HEK293 (cell line): ENCODE measurements around the gene ARTN.
A peak's percentile ranks its signal among the peaks of the same experiment; 100 is the strongest.

ENCODE experiments used
- CTCF ChIA-PET: fragments of 350-600 bp; formaldehyde crosslinking; extraction: SDS; loops from one replicate; lab custom pipeline; 2021; ENCODE audit warnings: antibody characterized with exemption; lab: Yijun Ruan, JAX
- POLR2A ChIA-PET: fragments of 300-600 bp; formaldehyde crosslinking; extraction: SDS; loops from one replicate; lab custom pipeline; 2020; ENCODE audit warnings: antibody characterized with exemption, inconsistent platforms; lab: Yijun Ruan, JAX
- H3K27ac ChIP-seq: fragments of 200-500 bp; sonication (Bioruptor generic); 2 replicates; pipeline ENCODE4 v1.5.1; 2014; ENCODE audit warnings: low read depth, low read length, control low read depth, inconsistent platforms; ENCODE audit errors: extremely low read depth
- H3K36me3 ChIP-seq, 2 experiments: fragments of 200-500 bp in 1 of 2; sonication (Bioruptor generic) in 1 of 2; 1 replicate in 1 of 2; 2 replicates in 1 of 2; pipeline ENCODE4 v1.5.1; 2014 to 2017; ENCODE audit warnings: inconsistent platforms in 2 of 2, low read length in 2 of 2; ENCODE audit not compliant: control insufficient read depth in 2 of 2, insufficient read depth in 1 of 2
- H3K4me1 ChIP-seq: fragments of 200-500 bp; sonication (Bioruptor generic); 2 replicates; pipeline ENCODE4 v1.5.1; 2014; ENCODE audit warnings: mild to moderate bottlenecking, low read length, inconsistent platforms; ENCODE audit not compliant: control insufficient read depth, insufficient read depth
- H3K4me3 ChIP-seq: 2 replicates; pipeline ENCODE4 v1.5.1; 2011; ENCODE audit warnings: low read depth, mild to moderate bottlenecking, control low read depth, low read length, moderate library complexity
- H3K9me3 ChIP-seq: fragments of 200-500 bp; sonication (Bioruptor generic); 2 replicates; pipeline ENCODE4 v1.5.1; 2014; ENCODE audit warnings: low read depth, low read length, inconsistent platforms; ENCODE audit not compliant: control insufficient read depth, insufficient read depth
- BCL11A ChIP-seq: fragments of 450-650 bp; formaldehyde crosslinking; IDR thresholded peaks from 2 replicates; pipeline ENCODE4 v1.5.1; 2016; ENCODE audit warnings: low read depth, missing biosample characterization, missing genetic modification characterization
- BCL6B ChIP-seq: fragments of 450-650 bp; formaldehyde crosslinking; IDR thresholded peaks from 2 replicates; pipeline ENCODE4 v1.5.1; 2017; ENCODE audit warnings: missing biosample characterization, missing genetic modification characterization
- HIC1 ChIP-seq: fragments of 450-650 bp; formaldehyde crosslinking; IDR thresholded peaks from 2 replicates; pipeline ENCODE4 v1.5.1; 2016; ENCODE audit warnings: missing biosample characterization, missing genetic modification characterization
- ZFHX2 ChIP-seq: fragments of 450-650 bp; formaldehyde crosslinking; conservative IDR thresholded peaks from 2 replicates; pipeline ENCODE4 v1.5.1; 2016; ENCODE audit warnings: missing biosample characterization, missing genetic modification characterization
- ZNF211 ChIP-seq: fragments of 450-650 bp; formaldehyde crosslinking; IDR thresholded peaks from 2 replicates; pipeline ENCODE4 v1.5.1; 2016; ENCODE audit warnings: low read depth, missing biosample characterization, missing genetic modification characterization
- ZNF274 ChIP-seq, 2 experiments: fragments of 200-500 bp in 1 of 2; fragments of 450-650 bp in 1 of 2; sonication (Bioruptor generic) in 1 of 2; formaldehyde crosslinking in 1 of 2; IDR thresholded peaks; 2 replicates each; pipeline versions ENCODE4 v1.5.1 to v1.6.1; 2014 to 2016; ENCODE audit warnings: borderline replicate concordance in 1 of 2, inconsistent platforms in 1 of 2, low read length in 1 of 2, missing biosample characterization in 1 of 2, missing genetic modification characterization in 1 of 2
- ZNF350 ChIP-seq: fragments of 450-650 bp; formaldehyde crosslinking; IDR thresholded peaks from 2 replicates; pipeline ENCODE4 v1.5.0; 2017; ENCODE audit warnings: missing biosample characterization, mild to moderate bottlenecking, missing genetic modification characterization
- ZNF362 ChIP-seq: fragments of 450-650 bp; formaldehyde crosslinking; IDR thresholded peaks from 2 replicates; pipeline ENCODE4 v1.5.1; 2016; ENCODE audit warnings: missing biosample characterization, missing genetic modification characterization
- ZNF391 ChIP-seq: fragments of 450-650 bp; formaldehyde crosslinking; IDR thresholded peaks from 2 replicates; pipeline ENCODE4 v1.5.1; 2016; ENCODE audit warnings: low read depth, missing biosample characterization, missing genetic modification characterization, borderline replicate concordance
- ZNF580 ChIP-seq: fragments of 450-650 bp; formaldehyde crosslinking; IDR thresholded peaks from 2 replicates; pipeline ENCODE4 v1.5.1; 2016; ENCODE audit warnings: missing biosample characterization, missing genetic modification characterization
- TF ChIP-seq, protein P1 (sequence below): fragments of 450-650 bp; formaldehyde crosslinking; IDR thresholded peaks from 2 replicates; pipeline ENCODE4 v1.5.1; 2016; ENCODE audit warnings: missing biosample characterization, missing genetic modification characterization, borderline replicate concordance

The ARTN gene

GRCh38 chr1:43900386-43900785 lies 33.2 kb upstream of the ARTN start (continued):
- TF ChIP-seq HIC1 (tag by site-specific recombination) (no peak), ZNF350 (tag by site-specific recombination) (no peak)
- TF ChIP-seq, protein P1, sequence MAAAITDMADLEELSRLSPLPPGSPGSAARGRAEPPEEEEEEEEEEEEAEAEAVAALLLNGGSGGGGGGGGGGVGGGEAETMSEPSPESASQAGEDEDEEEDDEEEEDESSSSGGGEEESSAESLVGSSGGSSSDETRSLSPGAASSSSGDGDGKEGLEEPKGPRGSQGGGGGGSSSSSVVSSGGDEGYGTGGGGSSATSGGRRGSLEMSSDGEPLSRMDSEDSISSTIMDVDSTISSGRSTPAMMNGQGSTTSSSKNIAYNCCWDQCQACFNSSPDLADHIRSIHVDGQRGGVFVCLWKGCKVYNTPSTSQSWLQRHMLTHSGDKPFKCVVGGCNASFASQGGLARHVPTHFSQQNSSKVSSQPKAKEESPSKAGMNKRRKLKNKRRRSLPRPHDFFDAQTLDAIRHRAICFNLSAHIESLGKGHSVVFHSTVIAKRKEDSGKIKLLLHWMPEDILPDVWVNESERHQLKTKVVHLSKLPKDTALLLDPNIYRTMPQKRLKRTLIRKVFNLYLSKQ, result no peak

DNA sequence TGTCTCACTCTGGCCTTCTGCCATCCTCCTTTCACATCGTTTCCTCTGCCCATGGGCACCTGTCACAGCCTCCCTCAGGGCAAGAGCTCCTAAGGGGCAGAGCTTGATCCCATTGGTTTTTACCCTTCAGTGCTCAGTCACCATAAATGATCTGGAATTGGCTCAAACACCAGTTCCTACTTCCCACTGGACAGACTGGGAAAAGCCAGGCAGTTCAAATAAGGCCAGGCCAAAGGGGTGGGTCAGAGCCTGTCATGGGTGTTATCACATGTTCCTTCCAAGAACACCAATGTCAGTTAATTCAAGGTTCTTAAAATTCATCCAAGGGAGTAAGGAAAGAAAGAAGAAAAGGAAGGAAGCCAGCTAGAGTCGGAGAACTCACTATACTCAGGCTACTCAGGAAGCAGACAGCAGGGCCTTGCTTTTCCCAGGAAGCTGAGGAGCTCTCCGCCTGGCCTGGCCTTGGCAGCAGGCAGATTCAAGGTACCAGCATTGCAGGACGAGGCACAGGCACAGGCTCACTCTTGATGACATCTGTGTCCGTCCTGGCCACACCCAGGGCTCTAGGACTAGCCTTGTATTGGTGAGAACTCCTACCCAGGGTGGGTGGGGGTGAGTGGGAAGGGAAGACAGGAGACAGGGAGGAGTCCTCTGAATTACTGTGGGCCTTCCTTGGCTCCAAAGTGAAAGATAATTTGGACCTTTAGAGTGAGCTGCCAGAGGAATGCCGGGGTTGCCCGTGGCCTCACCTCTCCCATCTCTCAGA lies 32.2 kb upstream of the ARTN start:
- POLR2A ChIA-PET, result no interaction called here
- no peak overlapping the region for H3K27ac ChIP-seq
- no peaks in the 10 kb centered on the region for H3K4me1 ChIP-seq
- TF ChIP-seq ZFHX2 (tag by site-specific recombination) (peak; percentile 42), BCL6B (no peak), ZNF274 (IDR thresholded peaks at IDR 0.05; ENCODE audit: low read length) (no peak), ZNF274 (tag by site-specific recombination; IDR thresholded peaks at IDR 0.05; ENCODE audit: borderline replicate concordance) (peak; percentile 74; the same call in 1 of the 2 replicates)
- TF ChIP-seq, all 188 proteins: peak for 2
- peaks cover 0 to 17% of the 10 kb centered on the region in 2 experiments; a peak in 1 of 3 replicates for H3K36me3 ChIP-seq
- CTCF ChIA-PET, result interaction anchor here (0.6 to 1.9 kb wide), 4 partner anchors 10 to 137 kb away, joined by 3 to 9 read pairs (median 4); no protein-coding TSS in a partner anchor
- H3K9me3 ChIP-seq, result no peaks in the 10 kb centered on the region
- H3K4me3 ChIP-seq, result no peak overlapping the region

DNA sequence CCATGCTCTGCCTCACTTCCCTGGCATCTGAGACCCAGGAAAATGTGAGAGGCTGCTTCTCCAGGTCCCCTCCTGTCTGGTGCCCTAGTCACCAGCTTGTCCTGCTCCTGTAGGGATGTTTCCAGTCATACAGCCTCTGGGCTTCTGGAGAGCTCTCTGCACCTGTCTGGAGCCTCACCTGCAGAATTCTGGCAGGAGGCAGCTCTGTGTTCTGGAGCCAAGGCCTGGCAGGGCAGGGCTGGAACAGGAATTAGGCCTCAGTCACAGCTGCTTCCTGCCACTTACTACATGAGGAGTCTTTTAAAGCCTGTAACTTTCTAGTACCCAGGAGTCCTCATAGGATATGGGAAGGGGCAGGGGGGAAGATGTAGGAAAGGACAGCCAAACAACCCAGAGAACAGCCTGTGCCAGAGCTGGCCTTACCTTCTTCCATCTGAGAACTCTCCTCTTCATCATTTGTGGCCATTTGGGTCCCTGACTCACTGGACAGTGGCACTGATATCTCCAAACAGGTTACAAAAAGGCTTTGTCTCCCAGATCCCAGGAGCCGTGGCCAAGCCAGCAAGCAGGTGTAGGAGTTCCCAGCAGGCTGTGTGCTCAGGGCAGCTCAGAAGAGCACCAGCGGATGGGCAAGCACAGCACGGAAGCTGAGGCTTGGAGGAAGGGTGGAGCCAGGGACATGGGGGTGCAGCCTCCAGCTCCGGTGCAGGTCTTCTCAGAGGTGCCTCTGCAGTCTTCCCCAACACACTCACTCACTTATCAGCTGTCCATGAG lies 31.4 kb upstream of the ARTN start:
- Histone ChIP-seq H3K4me1 (no peaks in the 10 kb centered on the region), H3K4me3 (no peak overlapping the region), H3K9me3 (no peaks in the 10 kb centered on the region)
- TF ChIP-seq ZNF580 (tag by site-specific recombination) (no peak), BCL11A (tag by site-specific recombination) (no peak), ZNF362 (no peak), ZNF211 (tag by site-specific recombination) (no peak), ZNF391 (tag by site-specific recombination) (no peak)
- TF ChIP-seq, all 188 proteins: peak for 0
- Histone ChIP-seq H3K27ac (no peak overlapping the region), H3K36me3 (peaks cover 0 to 17% of the 10 kb centered on the region in 2 experiments; a peak in 1 of 3 replicates)
- ChIA-PET POLR2A (no interaction called here), CTCF (interaction anchor here (1.1 to 1.9 kb wide), 3 partner anchors 32 to 138 kb away, joined by 3 to 9 read pairs (median 4); no protein-coding TSS in a partner anchor)
